H1 (cell line): Measurements from ENCODE around the gene SPOCK1. TPM values are rescaled to one million over a fixed set of nuclear protein-coding genes. Genes with fewer than 3 reads are reported as not detected.

ENCODE experiments used
- CTCF ChIA-PET: fragments of 300-600 bp; sonication (Branson Sonifier 250); formaldehyde crosslinking; loops from one replicate; lab custom pipeline; 2021; ENCODE audit not compliant: partially characterized antibody; lab: Charles Lee
- POLR2A ChIA-PET: fragments of 300-600 bp; sonication (Branson Sonifier 250); formaldehyde crosslinking; loops from one replicate; lab custom pipeline; 2021; ENCODE audit warnings: inconsistent platforms; ENCODE audit not compliant: partially characterized antibody; lab: Charles Lee
- DNase-seq, 2 experiments: peaks; one replicate each; pipeline versions ENCODE4 v3.0.0 to v3.0.0-alpha.2; 2010 to 2022; ENCODE audit warnings: low spot score in 2 of 2, low read depth in 1 of 2, mixed read lengths in 1 of 2
- FAIRE-seq: peaks from 2 replicates; lab custom pipeline; 2011; peaks lifted over from hg19 to GRCh38; lab: Jason Lieb, UNC
- H2AFZ ChIP-seq: 2 replicates; pipeline ENCODE4 v1.8.1; 2012; ENCODE audit warnings: low read length, inconsistent platforms
- H2AK5ac ChIP-seq: 2 replicates; pipeline ENCODE4 v1.6.1; 2013; ENCODE audit warnings: low read depth, low read length
- H2BK120ac ChIP-seq: replicated peaks from 2 replicates; pipeline ENCODE3; 2013; ENCODE audit warnings: low read depth, low read length, inconsistent platforms
- H2BK12ac ChIP-seq: 2 replicates; pipeline ENCODE4 v1.6.1; 2013; ENCODE audit warnings: low read depth, low read length
- H2BK15ac ChIP-seq: 2 replicates; pipeline ENCODE4 v1.6.1; 2013; ENCODE audit warnings: low read length
- H2BK20ac ChIP-seq: 2 replicates; pipeline ENCODE4 v1.6.1; 2013; ENCODE audit warnings: low read length
- H2BK5ac ChIP-seq: 2 replicates; pipeline ENCODE4 v1.6.1; 2013; ENCODE audit warnings: low read depth, low read length
- H3K14ac ChIP-seq: 2 replicates; pipeline ENCODE4 v1.6.1; 2013; ENCODE audit warnings: inconsistent platforms; ENCODE audit not compliant: insufficient read length
- H3K18ac ChIP-seq: 2 replicates; pipeline ENCODE4 v1.6.1; 2013; ENCODE audit warnings: low read length; ENCODE audit errors: extremely low read depth
- H3K23ac ChIP-seq: 2 replicates; pipeline ENCODE4 v1.6.1; 2013; ENCODE audit warnings: inconsistent platforms; ENCODE audit not compliant: insufficient read length
- H3K23me2 ChIP-seq: 2 replicates; pipeline ENCODE4 v1.6.1; 2013; ENCODE audit warnings: low read depth, low read length
- H3K27ac ChIP-seq: 2 replicates; pipeline ENCODE4 v1.6.1; 2011; ENCODE audit warnings: low read depth, low read length, inconsistent platforms
- H3K27me3 ChIP-seq, 4 experiments: replicated peaks in 1 of 4; 1 replicate in 1 of 4; 2 replicates in 3 of 4; pipeline versions ENCODE4 v1.6.1 to v1.8.1; 2011 to 2013; ENCODE audit warnings: low read length in 3 of 4, mild to moderate bottlenecking in 3 of 4, inconsistent platforms in 2 of 4, mixed read lengths in 2 of 4, moderate library complexity in 1 of 4; ENCODE audit not compliant: control insufficient read depth in 3 of 4, insufficient read depth in 3 of 4; ENCODE audit errors: extremely low read depth in 1 of 4
- H3K36me3 ChIP-seq, 4 experiments: 2 replicates each; pipeline versions ENCODE4 v1.6.1 to v1.8.1; 2011 to 2013; ENCODE audit warnings: mild to moderate bottlenecking in 4 of 4, low read length in 3 of 4, moderate library complexity in 2 of 4, control low read depth in 1 of 4, inconsistent platforms in 1 of 4; ENCODE audit not compliant: insufficient read depth in 4 of 4, control insufficient read depth in 2 of 4
- H3K4ac ChIP-seq: replicated peaks from 2 replicates; pipeline ENCODE3; 2013; ENCODE audit warnings: low read length, low read depth, mixed read lengths, inconsistent platforms; ENCODE audit not compliant: insufficient read length
- H3K4me1 ChIP-seq, 4 experiments: replicated peaks in 1 of 4; 1 replicate in 1 of 4; 2 replicates in 3 of 4; pipeline versions ENCODE4 v1.6.1 to v1.8.1; 2011 to 2013; ENCODE audit warnings: low read length in 3 of 4, inconsistent platforms in 2 of 4, mixed read lengths in 1 of 4; ENCODE audit not compliant: insufficient read depth in 4 of 4, control insufficient read depth in 3 of 4
- H3K4me2 ChIP-seq, 2 experiments: 2 replicates each; pipeline versions ENCODE4 v1.6.1 to v1.8.1; 2011 to 2013; ENCODE audit warnings: low read depth in 2 of 2, low read length in 2 of 2, control low read depth in 1 of 2, inconsistent platforms in 1 of 2, mild to moderate bottlenecking in 1 of 2; ENCODE audit not compliant: insufficient read depth in 1 of 2
- H3K4me3 ChIP-seq, 4 experiments: fragments of 200-600, 300-600 bp in 1 of 4; sonication (generic), shearing (Covaris generic), sonication (Bioruptor Twin) in 1 of 4; 2 replicates each; pipeline versions ENCODE4 v1.5.1 to v1.8.1; 2011 to 2016; ENCODE audit warnings: low read length in 4 of 4, low read depth in 3 of 4, control low read depth in 2 of 4, inconsistent platforms in 2 of 4, mild to moderate bottlenecking in 2 of 4, mixed read lengths in 1 of 4, moderate library complexity in 1 of 4; ENCODE audit not compliant: insufficient read depth in 2 of 4; ENCODE audit errors: extremely low read depth in 1 of 4
- H3K56ac ChIP-seq: replicated peaks from 2 replicates; pipeline ENCODE3; 2013; ENCODE audit warnings: low read depth, mild to moderate bottlenecking, mixed read lengths, low read length, inconsistent platforms; ENCODE audit not compliant: insufficient read length
- H3K79me1 ChIP-seq: 2 replicates; pipeline ENCODE4 v1.6.1; 2013; ENCODE audit warnings: low read depth, low read length, control low read depth
- H3K79me2 ChIP-seq, 2 experiments: 2 replicates each; pipeline versions ENCODE4 v1.6.1 to v1.8.1; 2012 to 2013; ENCODE audit warnings: low read length in 2 of 2, mild to moderate bottlenecking in 2 of 2, inconsistent platforms in 1 of 2; ENCODE audit not compliant: insufficient read depth in 2 of 2, control insufficient read depth in 1 of 2
- H3K9ac ChIP-seq, 4 experiments: replicated peaks in 1 of 4; 1 replicate in 1 of 4; 2 replicates in 3 of 4; pipeline versions ENCODE4 v1.6.1 to v1.8.1; 2011 to 2013; ENCODE audit warnings: low read depth in 3 of 4, low read length in 3 of 4, control low read depth in 2 of 4, mild to moderate bottlenecking in 2 of 4, moderate library complexity in 2 of 4, inconsistent platforms in 1 of 4; ENCODE audit errors: extremely low read depth in 1 of 4
- H3K9me3 ChIP-seq, 2 experiments: 2 replicates each; pipeline versions ENCODE4 v1.6.1 to v1.8.1; 2012 to 2013; ENCODE audit warnings: mild to moderate bottlenecking in 2 of 2, moderate library complexity in 2 of 2, control low read depth in 1 of 2, inconsistent platforms in 1 of 2, low read depth in 1 of 2, low read length in 1 of 2, mixed read lengths in 1 of 2; ENCODE audit not compliant: insufficient read depth in 2 of 2
- H4K20me1 ChIP-seq, 2 experiments: replicated peaks in 1 of 2; 2 replicates each; pipeline versions ENCODE3 to v1.8.1; 2011 to 2013; ENCODE audit warnings: inconsistent platforms in 2 of 2, low read length in 2 of 2, mild to moderate bottlenecking in 1 of 2; ENCODE audit not compliant: insufficient read depth in 2 of 2, control insufficient read depth in 1 of 2
- H4K5ac ChIP-seq: 2 replicates; pipeline ENCODE4 v1.6.1; 2013; ENCODE audit warnings: low read length, low read depth, mixed read lengths, inconsistent platforms; ENCODE audit not compliant: insufficient read length
- H4K8ac ChIP-seq: 2 replicates; pipeline ENCODE4 v1.8.0; 2013; ENCODE audit warnings: mild to moderate bottlenecking, moderate library complexity, low read length, inconsistent platforms; ENCODE audit not compliant: insufficient read depth; ENCODE audit errors: extremely low read depth
- H4K91ac ChIP-seq: replicated peaks from 2 replicates; pipeline ENCODE3; 2013; ENCODE audit warnings: low read length, mixed read lengths, inconsistent platforms; ENCODE audit not compliant: insufficient read length
- BACH1 ChIP-seq: IDR thresholded peaks from 2 replicates; pipeline ENCODE4 v1.6.1; 2012; ENCODE audit warnings: low read length, improper control_type of control experiment
- CEBPB ChIP-seq: IDR thresholded peaks from 2 replicates; pipeline ENCODE4 v1.6.1; 2012; ENCODE audit warnings: low read depth, low read length
- KDM1A ChIP-seq: fragments of 200-600, 300-600 bp; sonication (generic); IDR thresholded peaks from 2 replicates; pipeline ENCODE4 v1.7.1; 2016; ENCODE audit warnings: mild to moderate bottlenecking, low read length, borderline replicate concordance
- KDM5A ChIP-seq: fragments of 200-600 bp; IDR thresholded peaks from 2 replicates; pipeline ENCODE4 v1.7.1; 2012; ENCODE audit warnings: mild to moderate bottlenecking, low read length, inconsistent platforms, mixed read lengths
- POLR2A ChIP-seq, 2 experiments: IDR thresholded peaks; 1 replicate in 1 of 2; 2 replicates in 1 of 2; pipeline ENCODE4 v1.6.1; 2011; ENCODE audit warnings: low read depth in 2 of 2, low read length in 2 of 2, mild to moderate bottlenecking in 2 of 2; ENCODE audit errors: control extremely low read depth in 1 of 2
- SP1 ChIP-seq: IDR thresholded peaks from 2 replicates; pipeline ENCODE4 v1.6.1; 2011; ENCODE audit warnings: low read depth, low read length
- SP4 ChIP-seq: IDR thresholded peaks from 2 replicates; pipeline ENCODE4 v1.6.1; 2012; ENCODE audit warnings: low read length, inconsistent platforms
- SUZ12 ChIP-seq: fragments of 200-600 bp; sonication (generic); IDR thresholded peaks from 2 replicates; pipeline ENCODE4 v1.6.1; 2012; ENCODE audit warnings: mild to moderate bottlenecking, inconsistent platforms, low read length, moderate library complexity, mixed read lengths
- YY1 ChIP-seq: IDR thresholded peaks from 2 replicates; pipeline ENCODE4 v1.6.1; 2011; ENCODE audit warnings: low read depth, mild to moderate bottlenecking, low read length
- WGBS, 2 experiments: shearing (Covaris generic) in 1 of 2; methylation state at CpG; one replicate each; pipeline versions ENCODE4 v1.1.6 to v1.1.7; 2013 to 2015; ENCODE audit warnings: low lambda C conversion rate in 2 of 2, mixed read lengths in 2 of 2, inconsistent platforms in 1 of 2, low coverage in 1 of 2, missing lambda C conversion rate in 1 of 2; ENCODE audit not compliant: insufficient replicate concordance in 2 of 2, insufficient coverage in 1 of 2, insufficient read length in 1 of 2; ENCODE audit errors: extremely low coverage in 1 of 2, missing lambda C conversion rate in 1 of 2; 5-methylcytosine and 5-hydroxymethylcytosine counted together
- polyA plus RNA-seq, 7 experiments: library from polyadenylated mRNA; depleted of rRNA in 3 of 7; stranded (reverse) in 5 of 7; unstranded in 2 of 7; fragments of >200 nt in 5 of 7; fragments of 200-250 nt in 2 of 7; gene quantifications; 1 replicate in 5 of 7; 2 replicates in 1 of 7; 4 replicates in 1 of 7; pipeline versions ENCODE4 v1.2.1 to v1.2.3, GENCODE V29; 2011 to 2013; ENCODE audit warnings: missing spikeins in 2 of 7, mixed read lengths in 2 of 7
- total RNA-seq: library from RNA; stranded (reverse); fragmentation: NEBNext Ultra II Directional; extraction: Animal tissue kit (Norgen Biotek cat#: 25700); gene quantifications from 2 replicates; pipeline ENCODE4 v1.2.1, GENCODE V29; 2021

Gene SPOCK1
- total and polyA plus RNA-seq, 2 of the 8 experiments (the other 6 are each of a cell fraction or from before 2014, with no cell fraction given): 6.9 to 18.1 TPM

DNA sequence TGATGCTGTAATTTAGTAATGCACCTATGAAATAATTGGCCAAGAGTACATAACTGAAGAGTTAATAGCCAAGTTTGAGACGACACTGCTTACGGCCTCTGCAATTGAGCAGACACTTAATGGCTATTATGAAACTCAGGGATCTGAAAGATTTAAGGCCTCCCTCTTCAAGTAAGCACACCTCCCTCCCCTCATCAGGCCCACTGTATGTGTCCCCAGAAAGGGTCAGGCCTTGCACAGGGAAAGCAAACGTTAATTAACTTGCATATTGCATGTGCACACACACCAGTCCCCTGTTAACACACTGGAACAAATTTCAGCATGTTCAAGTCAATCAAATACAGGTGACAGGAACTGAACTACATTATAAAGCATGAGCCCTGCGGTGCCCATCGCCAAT is 163.6 kb downstream of the SPOCK1 start:
- Histone ChIP-seq H3K4me3 (no peak overlapping the region), H2BK5ac (no peak overlapping the region), H3K4me1 (no peaks in the 10 kb centered on the region), H2BK120ac (no peak overlapping the region), H4K8ac (no peak overlapping the region), H2BK15ac (no peak overlapping the region), H3K36me3 (no peaks in the 10 kb centered on the region), H3K18ac (no peak overlapping the region), H3K27me3 (no peaks in the 10 kb centered on the region), H3K9me3 (no peaks in the 10 kb centered on the region), H3K4ac (no peak overlapping the region), H2BK12ac (no peak overlapping the region), H3K23me2 (no peaks in the 10 kb centered on the region), H3K27ac (no peak overlapping the region), H4K5ac (no peak overlapping the region), H3K23ac (no peak overlapping the region), H2AK5ac (no peak overlapping the region), H2BK20ac (no peak overlapping the region), H3K9ac (no peak overlapping the region), H3K4me2 (no peak overlapping the region), H3K79me2 (no peaks in the 10 kb centered on the region), H4K91ac (no peak overlapping the region), H4K20me1 (no peaks in the 10 kb centered on the region), H3K14ac (peak overlapping the region; percentile 81), H2AFZ (no peak overlapping the region), H3K56ac (no peak overlapping the region), H3K79me1 (no peaks in the 10 kb centered on the region)
- 97% methylated on average over 5 of the region's 5 CpGs; no CpG with 5 or more reads in 1 of the 2 experiments for WGBS, 2 experiments
- DNase-seq (no peak), FAIRE-seq (no peak)
- ChIA-PET POLR2A (no interaction called here), CTCF (interaction anchor here (1.8 to 2.3 kb wide), 2 partner anchors 10 to 15 kb away, joined by 8 to 18 read pairs; no protein-coding TSS in a partner anchor)
- TF ChIP-seq KDM1A: no peak
- TF ChIP-seq POLR2A (IDR thresholded peaks at IDR 0.05; ENCODE audit: control extremely low read depth in 1 of 2, low read depth in 2 of 2, low read length in 2 of 2): no peak
- TF ChIP-seq CEBPB: no peak
- no peak for TF ChIP-seq SP1
- TF ChIP-seq SUZ12: no peak
- TF ChIP-seq BACH1: no peak
- no peak for TF ChIP-seq KDM5A
- TF ChIP-seq SP4: no peak
- no peak for TF ChIP-seq YY1
